22Rv1 (cell line): Measurements from ENCODE around the gene ONECUT2.

Experiments
- ZFX ChIP-seq: fragments of 450-650 bp; IDR thresholded peaks from 2 replicates; pipeline ENCODE4 v1.6.1; 2017; ENCODE audit warnings: antibody characterized with exemption, borderline replicate concordance
- TF ChIP-seq, protein P1 (sequence below): fragments of 450-650 bp; IDR thresholded peaks from 2 replicates; pipeline ENCODE4 v1.5.1; 2017; ENCODE audit warnings: mild to moderate bottlenecking

DNA sequence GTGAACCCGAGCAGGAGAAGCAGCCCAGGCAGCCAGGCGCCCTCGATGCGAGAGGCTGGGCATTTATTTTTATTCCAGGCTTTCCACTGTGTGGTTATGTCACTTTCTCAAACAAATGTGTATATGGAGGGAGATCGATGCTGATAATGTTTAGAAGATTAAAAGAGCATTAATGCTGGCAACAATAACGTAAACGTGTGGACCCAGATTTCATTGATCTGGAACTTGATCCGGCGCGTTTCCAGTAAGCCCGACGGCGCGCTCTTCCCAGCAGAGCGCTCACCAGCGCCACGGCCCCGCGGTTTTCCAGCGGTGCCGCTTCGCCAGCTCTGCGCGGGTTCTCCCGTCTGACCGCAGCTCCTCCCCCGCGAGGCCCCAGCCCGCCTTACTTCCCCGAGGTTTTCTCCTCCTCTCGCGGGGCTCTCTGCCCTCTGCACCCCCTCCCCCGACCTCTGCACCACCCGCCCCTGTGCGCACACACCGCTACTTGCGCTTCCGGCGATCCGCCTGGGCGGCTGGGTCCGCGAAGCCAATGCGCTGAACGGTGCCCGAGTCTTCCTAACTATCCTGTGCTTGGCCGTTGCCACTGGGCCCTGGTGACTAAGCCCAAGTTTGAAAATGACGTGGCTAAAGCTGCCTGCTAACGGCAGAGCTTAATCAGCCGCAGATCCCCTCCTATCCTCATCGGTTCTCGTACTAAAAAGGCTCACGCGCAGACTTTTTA lies 6.1 kb downstream of the ONECUT2 start:
- TF ChIP-seq, protein P1, sequence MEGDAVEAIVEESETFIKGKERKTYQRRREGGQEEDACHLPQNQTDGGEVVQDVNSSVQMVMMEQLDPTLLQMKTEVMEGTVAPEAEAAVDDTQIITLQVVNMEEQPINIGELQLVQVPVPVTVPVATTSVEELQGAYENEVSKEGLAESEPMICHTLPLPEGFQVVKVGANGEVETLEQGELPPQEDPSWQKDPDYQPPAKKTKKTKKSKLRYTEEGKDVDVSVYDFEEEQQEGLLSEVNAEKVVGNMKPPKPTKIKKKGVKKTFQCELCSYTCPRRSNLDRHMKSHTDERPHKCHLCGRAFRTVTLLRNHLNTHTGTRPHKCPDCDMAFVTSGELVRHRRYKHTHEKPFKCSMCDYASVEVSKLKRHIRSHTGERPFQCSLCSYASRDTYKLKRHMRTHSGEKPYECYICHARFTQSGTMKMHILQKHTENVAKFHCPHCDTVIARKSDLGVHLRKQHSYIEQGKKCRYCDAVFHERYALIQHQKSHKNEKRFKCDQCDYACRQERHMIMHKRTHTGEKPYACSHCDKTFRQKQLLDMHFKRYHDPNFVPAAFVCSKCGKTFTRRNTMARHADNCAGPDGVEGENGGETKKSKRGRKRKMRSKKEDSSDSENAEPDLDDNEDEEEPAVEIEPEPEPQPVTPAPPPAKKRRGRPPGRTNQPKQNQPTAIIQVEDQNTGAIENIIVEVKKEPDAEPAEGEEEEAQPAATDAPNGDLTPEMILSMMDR: no peak
- no peak for TF ChIP-seq ZFX
